HepG2 (cell line): ENCODE measurements around the gene USP35. TPM values are rescaled to one million over a fixed set of nuclear protein-coding genes. Genes with fewer than 3 reads are reported as not detected.

ENCODE experiments used
- AHR ChIP-seq: IDR thresholded peaks from 2 replicates; pipeline ENCODE4 v1.6.1; 2018; ENCODE audit warnings: missing genetic modification reagents, missing compliant biosample characterization
- CENPT ChIP-seq: sonication (generic); formaldehyde crosslinking; IDR thresholded peaks from 2 replicates; pipeline ENCODE4 v1.8.0; 2022; ENCODE audit warnings: low read depth, mild to moderate bottlenecking, moderate library complexity, missing genetic modification reagents
- EZH2 ChIP-seq: conservative IDR thresholded peaks from 2 replicates; pipeline ENCODE4 v1.6.1; 2012; ENCODE audit warnings: mild to moderate bottlenecking, low read depth, low read length, moderate library complexity
- FOXM1 ChIP-seq: sonication (generic); formaldehyde crosslinking; IDR thresholded peaks from 2 replicates; pipeline ENCODE4 v1.5.0; 2020; ENCODE audit warnings: missing genetic modification reagents
- HHEX ChIP-seq: IDR thresholded peaks from 2 replicates; pipeline ENCODE4 v1.6.1; 2016; ENCODE audit warnings: control low read depth
- ISL2 ChIP-seq: sonication (generic); formaldehyde crosslinking; IDR thresholded peaks from 2 replicates; pipeline ENCODE4 v1.5.0; 2020; ENCODE audit warnings: missing genetic modification reagents
- KLF13 ChIP-seq: sonication (generic); formaldehyde crosslinking; IDR thresholded peaks from 2 replicates; pipeline ENCODE4 v1.4.0; 2020; ENCODE audit warnings: mild to moderate bottlenecking, missing genetic modification reagents
- KMT2A ChIP-seq: sonication (generic); formaldehyde crosslinking; IDR thresholded peaks from 2 replicates; pipeline ENCODE4 v1.4.0; 2020; ENCODE audit warnings: missing genetic modification reagents
- MBNL3 ChIP-seq: fragments of 250-450 bp; sonication (Bioruptor Pico); conservative IDR thresholded peaks from 2 replicates; pipeline ENCODE4 v1.8.0; 2022; ENCODE audit warnings: mild to moderate bottlenecking, inconsistent platforms
- MED8 ChIP-seq: sonication (generic); formaldehyde crosslinking; IDR thresholded peaks from 2 replicates; pipeline ENCODE4 v1.8.1; 2023; ENCODE audit warnings: mild to moderate bottlenecking, missing genetic modification reagents; ENCODE audit not compliant: insufficient replicate concordance
- MTA1 ChIP-seq: sonication (generic); formaldehyde crosslinking; IDR thresholded peaks from 2 replicates; pipeline ENCODE4 v1.4.0; 2020; ENCODE audit warnings: missing genetic modification reagents, mild to moderate bottlenecking, borderline replicate concordance
- NCOA2 ChIP-seq: sonication (generic); formaldehyde crosslinking; IDR thresholded peaks from 2 replicates; pipeline ENCODE4 v1.8.0; 2022; ENCODE audit warnings: inconsistent platforms
- PHB2 ChIP-seq: fragments of 450-650 bp; IDR thresholded peaks from 2 replicates; pipeline ENCODE4 v1.6.1; 2018; ENCODE audit not compliant: partially characterized antibody
- POLR2AphosphoS2 ChIP-seq: IDR thresholded peaks from 2 replicates; pipeline ENCODE4 v1.6.1; 2011; ENCODE audit warnings: low read depth, low read length, improper control_type of control experiment
- RBFOX2 ChIP-seq: fragments of 200-400 bp; formaldehyde crosslinking; IDR thresholded peaks from 2 replicates; pipeline ENCODE4 v1.6.1; 2017; ENCODE audit warnings: low read depth, mild to moderate bottlenecking, low read length
- SAP130 ChIP-seq: IDR thresholded peaks from 2 replicates; pipeline ENCODE4 v1.6.1; 2016; ENCODE audit warnings: low read depth
- SSRP1 ChIP-seq: IDR thresholded peaks from 2 replicates; pipeline ENCODE4 v1.6.1; 2016; ENCODE audit warnings: control low read depth
- ZNF446 ChIP-seq: sonication (generic); formaldehyde crosslinking; IDR thresholded peaks from 2 replicates; pipeline ENCODE4 v1.5.0; 2020; ENCODE audit warnings: mild to moderate bottlenecking, missing genetic modification reagents
- ZNF468 ChIP-seq: sonication (generic); formaldehyde crosslinking; IDR thresholded peaks from 2 replicates; pipeline ENCODE4 v1.8.0; 2022; ENCODE audit warnings: mild to moderate bottlenecking, moderate library complexity, missing genetic modification reagents
- polyA plus RNA-seq, 8 experiments: library from polyadenylated mRNA; depleted of rRNA in 3 of 8; stranded (reverse) in 7 of 8; unstranded in 1 of 8; fragments of >200 nt; fragmentation: Illumina TruSeq in 4 of 8; extraction: Trizol in 4 of 8; gene quantifications; 2 replicates each; pipeline versions ENCODE4 v1.2.1 to v1.2.3, GENCODE V29; 2011 to 2016; ENCODE audit warnings: low read depth in 4 of 8, missing spikeins in 1 of 8, mixed read lengths in 1 of 8; ENCODE audit not compliant: insufficient read depth in 1 of 8
- total RNA-seq, 5 experiments: library from RNA; depleted of rRNA; stranded (reverse); fragments of >200 nt; fragmentation: Illumina TruSeq; extraction: Trizol; gene quantifications; 2 replicates each; pipeline ENCODE4 v1.2.3, GENCODE V29; 2016; ENCODE audit warnings: low read depth in 1 of 5
- TF ChIP-seq, protein P1 (sequence below): sonication (generic); formaldehyde crosslinking; IDR thresholded peaks from 2 replicates; pipeline ENCODE4 v1.4.0; 2020; ENCODE audit warnings: missing genetic modification reagents
- TF ChIP-seq, protein P2 (sequence below): sonication (generic); formaldehyde crosslinking; IDR thresholded peaks from 2 replicates; pipeline ENCODE4 v1.5.0; 2020; ENCODE audit warnings: mild to moderate bottlenecking, missing genetic modification reagents
- TF ChIP-seq, protein P3 (sequence below): IDR thresholded peaks from 2 replicates; pipeline ENCODE4 v1.6.1; 2016
- TF ChIP-seq, protein P4 (sequence below): sonication (generic); formaldehyde crosslinking; IDR thresholded peaks from 2 replicates; pipeline ENCODE4 v1.5.0; 2020; ENCODE audit warnings: missing genetic modification reagents
- TF ChIP-seq, protein P5 (sequence below): sonication (generic); formaldehyde crosslinking; IDR thresholded peaks from 2 replicates; pipeline ENCODE4 v1.8.1; 2023; ENCODE audit warnings: mild to moderate bottlenecking, inconsistent platforms, moderate library complexity, missing genetic modification reagents, borderline replicate concordance
- TF ChIP-seq, protein P6 (sequence below): IDR thresholded peaks from 2 replicates; pipeline ENCODE4 v1.6.1; 2012; ENCODE audit warnings: low read depth, low read length, improper control_type of control experiment

The USP35 gene
- total and polyA plus RNA-seq, 2 of the 13 experiments (the other 11 are each of a cell fraction or from before 2014, with no cell fraction given), result 4.6 to 7.7 TPM

DNA sequence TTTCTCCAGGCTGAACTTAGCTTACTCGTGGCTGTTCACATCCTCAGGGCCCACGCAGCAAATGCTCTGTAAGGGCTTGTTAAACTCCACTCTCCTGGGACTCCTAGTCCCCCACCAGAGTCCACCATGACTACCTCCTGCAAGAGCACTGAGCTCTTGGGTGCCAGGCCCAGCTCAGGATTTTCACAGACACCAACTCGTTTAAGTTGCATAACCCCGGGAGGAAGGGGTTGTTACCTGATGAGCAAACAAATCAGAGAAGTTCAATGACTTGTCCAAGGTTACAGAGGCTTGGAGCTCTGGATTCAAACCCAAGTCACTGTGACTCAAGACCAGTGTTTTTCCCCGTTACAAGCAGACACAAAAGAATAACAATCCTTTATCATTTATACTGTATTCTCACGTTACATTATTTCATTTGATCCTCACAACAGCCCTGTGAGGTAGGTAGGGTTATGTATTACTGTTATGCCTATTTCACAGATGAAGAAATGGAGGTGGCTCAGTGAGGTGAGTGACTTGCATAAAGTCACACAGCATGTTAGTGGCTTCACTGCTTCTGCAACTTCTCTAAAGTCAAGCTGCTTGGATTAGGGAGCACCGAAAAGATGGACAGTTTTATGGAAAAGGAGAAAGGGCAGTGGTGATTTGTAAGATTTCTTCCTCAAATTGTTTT, 17.7 kb upstream of the USP35 start (continued):
- TF ChIP-seq, protein P1, sequence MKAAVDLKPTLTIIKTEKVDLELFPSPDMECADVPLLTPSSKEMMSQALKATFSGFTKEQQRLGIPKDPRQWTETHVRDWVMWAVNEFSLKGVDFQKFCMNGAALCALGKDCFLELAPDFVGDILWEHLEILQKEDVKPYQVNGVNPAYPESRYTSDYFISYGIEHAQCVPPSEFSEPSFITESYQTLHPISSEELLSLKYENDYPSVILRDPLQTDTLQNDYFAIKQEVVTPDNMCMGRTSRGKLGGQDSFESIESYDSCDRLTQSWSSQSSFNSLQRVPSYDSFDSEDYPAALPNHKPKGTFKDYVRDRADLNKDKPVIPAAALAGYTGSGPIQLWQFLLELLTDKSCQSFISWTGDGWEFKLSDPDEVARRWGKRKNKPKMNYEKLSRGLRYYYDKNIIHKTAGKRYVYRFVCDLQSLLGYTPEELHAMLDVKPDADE (CRISPR knock-in tag), result no peak
- TF ChIP-seq, protein P2, sequence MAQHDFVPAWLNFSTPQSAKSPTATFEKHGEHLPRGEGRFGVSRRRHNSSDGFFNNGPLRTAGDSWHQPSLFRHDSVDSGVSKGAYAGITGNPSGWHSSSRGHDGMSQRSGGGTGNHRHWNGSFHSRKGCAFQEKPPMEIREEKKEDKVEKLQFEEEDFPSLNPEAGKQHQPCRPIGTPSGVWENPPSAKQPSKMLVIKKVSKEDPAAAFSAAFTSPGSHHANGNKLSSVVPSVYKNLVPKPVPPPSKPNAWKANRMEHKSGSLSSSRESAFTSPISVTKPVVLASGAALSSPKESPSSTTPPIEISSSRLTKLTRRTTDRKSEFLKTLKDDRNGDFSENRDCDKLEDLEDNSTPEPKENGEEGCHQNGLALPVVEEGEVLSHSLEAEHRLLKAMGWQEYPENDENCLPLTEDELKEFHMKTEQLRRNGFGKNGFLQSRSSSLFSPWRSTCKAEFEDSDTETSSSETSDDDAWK, result no peak
- TF ChIP-seq, protein P3, sequence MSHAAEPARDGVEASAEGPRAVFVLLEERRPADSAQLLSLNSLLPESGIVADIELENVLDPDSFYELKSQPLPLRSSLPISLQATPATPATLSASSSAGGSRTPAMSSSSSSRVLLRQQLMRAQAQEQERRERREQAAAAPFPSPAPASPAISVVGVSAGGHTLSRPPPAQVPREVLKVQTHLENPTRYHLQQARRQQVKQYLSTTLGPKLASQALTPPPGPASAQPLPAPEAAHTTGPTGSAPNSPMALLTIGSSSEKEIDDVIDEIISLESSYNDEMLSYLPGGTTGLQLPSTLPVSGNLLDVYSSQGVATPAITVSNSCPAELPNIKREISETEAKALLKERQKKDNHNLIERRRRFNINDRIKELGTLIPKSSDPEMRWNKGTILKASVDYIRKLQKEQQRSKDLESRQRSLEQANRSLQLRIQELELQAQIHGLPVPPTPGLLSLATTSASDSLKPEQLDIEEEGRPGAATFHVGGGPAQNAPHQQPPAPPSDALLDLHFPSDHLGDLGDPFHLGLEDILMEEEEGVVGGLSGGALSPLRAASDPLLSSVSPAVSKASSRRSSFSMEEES (CRISPR knock-in tag), result no peak
- no peak for TF ChIP-seq MED8 (CRISPR knock-in tag)
- TF ChIP-seq AHR (CRISPR knock-in tag), result no peak
- peak; percentile 74 for TF ChIP-seq NCOA2 (CRISPR knock-in tag)
- TF ChIP-seq HHEX (CRISPR knock-in tag), result 0 out of 2 replicates have a peak, but pooled peaks have one; percentile 8
- no peak for TF ChIP-seq SSRP1 (CRISPR knock-in tag)
- TF ChIP-seq KMT2A (CRISPR knock-in tag), result no peak
- no peak for TF ChIP-seq FOXM1 (CRISPR knock-in tag)
- no peak for TF ChIP-seq KLF13
- TF ChIP-seq ZNF468, result no peak
- no peak for TF ChIP-seq CENPT (CRISPR knock-in tag)
- no peak for TF ChIP-seq PHB2
- TF ChIP-seq ISL2 (CRISPR knock-in tag), result 0 out of 2 replicates have a peak, but pooled peaks have one; percentile 53
- no peak for TF ChIP-seq EZH2
- TF ChIP-seq ZNF446 (CRISPR knock-in tag), result no peak
- TF ChIP-seq, protein P4, sequence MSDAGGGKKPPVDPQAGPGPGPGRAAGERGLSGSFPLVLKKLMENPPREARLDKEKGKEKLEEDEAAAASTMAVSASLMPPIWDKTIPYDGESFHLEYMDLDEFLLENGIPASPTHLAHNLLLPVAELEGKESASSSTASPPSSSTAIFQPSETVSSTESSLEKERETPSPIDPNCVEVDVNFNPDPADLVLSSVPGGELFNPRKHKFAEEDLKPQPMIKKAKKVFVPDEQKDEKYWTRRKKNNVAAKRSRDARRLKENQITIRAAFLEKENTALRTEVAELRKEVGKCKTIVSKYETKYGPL (CRISPR knock-in tag), result peak; percentile 97
- TF ChIP-seq SAP130 (CRISPR knock-in tag), result peak; percentile 42; the same call in 1 of the 2 replicates
- TF ChIP-seq POLR2AphosphoS2, result no peak
- TF ChIP-seq, protein P5, sequence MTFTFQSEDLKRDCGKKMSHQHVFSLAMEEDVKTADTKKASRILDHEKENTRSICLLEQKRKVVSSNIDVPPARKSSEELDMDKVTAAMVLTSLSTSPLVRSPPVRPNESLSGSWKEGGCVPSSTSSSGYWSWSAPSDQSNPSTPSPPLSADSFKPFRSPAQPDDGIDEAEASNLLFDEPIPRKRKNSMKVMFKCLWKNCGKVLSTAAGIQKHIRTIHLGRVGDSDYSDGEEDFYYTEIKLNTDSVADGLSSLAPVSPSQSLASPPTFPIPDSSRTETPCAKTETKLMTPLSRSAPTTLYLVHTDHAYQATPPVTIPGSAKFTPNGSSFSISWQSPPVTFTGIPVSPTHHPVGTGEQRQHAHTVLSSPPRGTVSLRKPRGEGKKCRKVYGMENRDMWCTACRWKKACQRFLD (CRISPR knock-in tag), result no peak
- TF ChIP-seq RBFOX2, result no peak
- TF ChIP-seq MTA1, result no peak
- TF ChIP-seq MBNL3 (CRISPR knock-in tag), result no peak
- TF ChIP-seq, protein P6, sequence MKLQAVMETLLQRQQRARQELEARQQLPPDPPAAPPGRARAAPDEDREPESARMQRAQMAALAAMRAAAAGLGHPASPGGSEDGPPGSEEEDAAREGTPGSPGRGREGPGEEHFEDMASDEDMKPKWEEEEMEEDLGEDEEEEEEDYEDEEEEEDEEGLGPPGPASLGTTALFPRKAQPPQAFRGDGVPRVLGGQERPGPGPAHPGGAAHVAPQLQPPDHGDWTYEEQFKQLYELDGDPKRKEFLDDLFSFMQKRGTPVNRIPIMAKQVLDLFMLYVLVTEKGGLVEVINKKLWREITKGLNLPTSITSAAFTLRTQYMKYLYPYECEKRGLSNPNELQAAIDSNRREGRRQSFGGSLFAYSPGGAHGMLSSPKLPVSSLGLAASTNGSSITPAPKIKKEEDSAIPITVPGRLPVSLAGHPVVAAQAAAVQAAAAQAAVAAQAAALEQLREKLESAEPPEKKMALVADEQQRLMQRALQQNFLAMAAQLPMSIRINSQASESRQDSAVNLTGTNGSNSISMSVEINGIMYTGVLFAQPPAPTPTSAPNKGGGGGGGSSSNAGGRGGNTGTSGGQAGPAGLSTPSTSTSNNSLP, result no peak
